Measurements from ENCODE around the gene PJA1. TPM values are rescaled to one million over a fixed set of nuclear protein-coding genes. Genes with fewer than 3 reads are reported as not detected.

The PJA1 gene
- total and polyA plus RNA-seq, 4 experiments from 2014 or later: 23.9 to 44.1 (median 32.2) TPM

DNA sequence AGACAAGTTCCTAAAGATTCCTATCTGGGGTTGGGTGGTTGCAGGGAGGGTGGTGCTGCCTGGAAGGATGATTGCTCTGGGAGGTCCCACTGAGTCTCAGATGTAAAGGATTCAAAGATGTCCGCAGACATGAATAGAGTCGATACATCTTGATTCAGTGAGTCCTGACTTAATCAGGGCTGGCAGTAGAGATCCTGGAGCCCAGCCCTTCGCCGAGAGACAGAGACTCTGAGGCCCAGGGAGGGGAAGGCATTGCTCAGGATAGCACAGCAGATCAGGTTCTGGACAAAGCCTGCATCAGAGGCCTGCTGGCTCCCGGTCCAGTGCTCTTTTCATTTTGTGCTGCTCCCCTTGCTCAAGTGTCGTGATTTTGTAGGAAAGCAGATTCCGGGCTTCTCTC is 21.7 kb downstream of the PJA1 start:
- Histone ChIP-seq H3K4me3 (ENCODE audit: low read length in 2 of 2) (no peak overlapping the region), H3K36me3 (ENCODE audit: insufficient read depth, low read length) (no peaks in the 10 kb centered on the region), H3K27ac (ENCODE audit: low read depth, low read length) (no peak overlapping the region), H3K9me3 (ENCODE audit: control insufficient read depth in 1 of 2, low read length in 2 of 2) (no peaks in the 10 kb centered on the region), H3K4me1 (ENCODE audit: insufficient read depth, low read length) (no peaks in the 10 kb centered on the region), H3K27me3 (ENCODE audit: insufficient read depth, low read length) (no peaks in the 10 kb centered on the region)
- intact Hi-C loops (cut with micrococcal nuclease): no loop called here
- no peak for DNase-seq
- no peaks in the 10 kb centered on the region for H3K4me1 Mint-ChIP-seq
- H3K27ac Mint-ChIP-seq: no peak overlapping the region
- H3K4me3 Mint-ChIP-seq: no peak overlapping the region
- ChIA-PET POLR2A (ENCODE audit: partially characterized antibody) (no interaction called here), CTCF (ENCODE audit: partially characterized antibody) (no interaction called here)
- no peaks in the 10 kb centered on the region for H3K36me3 Mint-ChIP-seq
- peaks cover 0 to 1% of the 10 kb centered on the region in 2 donors for H3K27me3 Mint-ChIP-seq
- no peaks in the 10 kb centered on the region for H3K9me3 Mint-ChIP-seq

DNA sequence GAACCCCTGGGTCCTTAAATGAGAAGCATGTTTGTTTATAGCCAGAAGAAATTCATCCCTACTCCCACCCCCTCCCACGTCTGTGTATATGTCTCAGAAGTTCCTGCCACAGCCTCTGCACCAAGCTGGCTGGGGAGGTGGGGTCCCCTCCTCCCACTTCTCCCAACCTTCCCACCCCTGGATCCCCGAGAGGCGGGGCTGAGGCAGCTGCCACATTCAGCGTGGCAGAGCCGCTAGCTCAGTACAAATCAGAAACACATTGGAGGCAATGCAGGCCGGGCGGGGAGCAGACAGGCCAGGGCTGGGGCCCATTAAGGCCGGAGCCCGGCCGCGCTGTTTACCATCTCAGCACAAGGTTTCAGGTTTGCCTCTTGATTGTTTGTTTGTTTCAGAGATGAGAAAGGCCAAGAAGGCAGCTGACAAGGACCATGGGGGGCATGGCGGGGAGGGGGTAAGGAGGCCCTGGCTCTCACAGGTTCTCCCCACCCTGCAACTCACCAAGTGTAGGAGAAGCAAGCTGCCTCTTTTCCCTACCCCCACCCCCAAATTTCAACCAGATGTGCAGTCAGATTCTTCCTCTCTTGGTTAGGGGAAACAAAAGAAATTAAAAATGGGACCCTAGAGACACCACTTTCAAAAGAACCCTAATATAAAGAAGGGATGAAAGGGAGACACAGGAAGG is 22.3 kb downstream of the PJA1 start:
- Mint-ChIP-seq H3K4me1 (no peaks in the 10 kb centered on the region), H3K27ac (peak overlapping the region in 1 of 7 donors; percentile 68)
- intact Hi-C loops (cut with micrococcal nuclease): no loop called here

DNA sequence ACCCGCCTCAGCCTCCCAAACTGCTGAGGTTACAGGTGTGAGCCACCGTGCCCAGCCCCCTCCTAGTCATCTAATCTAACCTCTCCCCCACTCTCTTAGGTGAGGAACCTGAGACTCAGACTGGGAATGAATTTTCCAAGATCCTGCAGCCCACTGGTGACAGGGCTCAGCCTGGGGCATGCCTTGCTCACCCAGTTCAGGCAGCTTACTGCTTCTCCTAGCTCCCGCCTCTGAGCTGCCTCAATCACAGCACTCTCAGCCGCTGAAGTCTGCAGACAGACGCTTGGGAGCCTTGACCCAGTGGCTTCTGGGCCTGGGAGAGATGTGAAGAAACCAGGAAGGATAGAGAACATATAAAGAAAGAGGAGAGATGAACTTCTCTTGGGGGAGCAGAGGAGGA is 24.4 kb downstream of the PJA1 start:
- Histone ChIP-seq H3K36me3 (ENCODE audit: insufficient read depth, low read length) (no peaks in the 10 kb centered on the region), H3K4me1 (ENCODE audit: insufficient read depth, low read length) (no peaks in the 10 kb centered on the region), H3K9me3 (ENCODE audit: control insufficient read depth in 1 of 2, low read length in 2 of 2) (no peaks in the 10 kb centered on the region), H3K27me3 (ENCODE audit: insufficient read depth, low read length) (no peaks in the 10 kb centered on the region), H3K27ac (ENCODE audit: low read depth, low read length) (no peak overlapping the region), H3K4me3 (ENCODE audit: low read length in 2 of 2) (no peak overlapping the region)
- no peaks in the 10 kb centered on the region for H3K4me1 Mint-ChIP-seq
- POLR2A ChIA-PET (ENCODE audit: partially characterized antibody): no interaction called here
- H3K9me3 Mint-ChIP-seq: no peaks in the 10 kb centered on the region
- CTCF ChIA-PET (ENCODE audit: partially characterized antibody): interaction anchor here (0.8 kb wide), 1 partner anchor 312 kb away, joined by 3 read pairs; the partner anchor contains the start of gene EFNB1
- H3K27me3 Mint-ChIP-seq: peaks cover 0 to 5% of the 10 kb centered on the region in 2 donors
- no peak for DNase-seq
- H3K27ac Mint-ChIP-seq: peak overlapping the region in 1 of 7 donors; percentile 81
- intact Hi-C loops (cut with micrococcal nuclease): no loop called here
- H3K36me3 Mint-ChIP-seq: no peaks in the 10 kb centered on the region
- H3K4me3 Mint-ChIP-seq: no peak overlapping the region

More for the DNA sequence above, 22.3 kb downstream of the PJA1 start:
- H3K27me3 Mint-ChIP-seq: peaks cover 0 to 1% of the 10 kb centered on the region in 2 donors
- no peak for DNase-seq
- no peak overlapping the region for H3K4me3 Mint-ChIP-seq
- H3K9me3 Mint-ChIP-seq: no peaks in the 10 kb centered on the region
- Histone ChIP-seq H3K36me3 (ENCODE audit: insufficient read depth, low read length) (no peaks in the 10 kb centered on the region), H3K27me3 (ENCODE audit: insufficient read depth, low read length) (no peaks in the 10 kb centered on the region), H3K27ac (ENCODE audit: low read depth, low read length) (no peak overlapping the region), H3K9me3 (ENCODE audit: control insufficient read depth in 1 of 2, low read length in 2 of 2) (no peaks in the 10 kb centered on the region), H3K4me3 (ENCODE audit: low read length in 2 of 2) (no peak overlapping the region), H3K4me1 (ENCODE audit: insufficient read depth, low read length) (no peaks in the 10 kb centered on the region)
- H3K36me3 Mint-ChIP-seq: no peaks in the 10 kb centered on the region
- ChIA-PET CTCF (ENCODE audit: partially characterized antibody) (no interaction called here), POLR2A (ENCODE audit: partially characterized antibody) (no interaction called here)

DNA sequence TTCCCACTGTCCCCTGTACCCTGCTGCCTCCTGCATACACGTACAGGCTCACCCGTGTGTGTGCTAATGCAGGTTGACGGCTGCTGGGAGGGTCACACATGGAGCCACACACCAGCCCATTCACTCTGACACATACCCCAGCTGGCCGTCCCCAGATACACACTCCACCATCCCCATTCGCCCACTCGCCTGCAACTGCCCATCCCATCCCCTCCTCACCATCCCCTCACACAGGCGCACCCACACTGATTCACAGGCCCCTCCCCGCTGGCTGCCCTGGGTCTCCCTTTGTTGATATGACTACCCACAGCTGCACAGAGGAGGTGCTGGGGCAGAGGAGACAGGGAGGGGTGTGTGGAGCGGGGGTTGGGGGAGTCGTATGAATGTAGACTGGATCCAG is 25.7 kb downstream of the PJA1 start:
- Histone ChIP-seq H3K9me3 (ENCODE audit: control insufficient read depth in 1 of 2, low read length in 2 of 2) (no peaks in the 10 kb centered on the region), H3K36me3 (ENCODE audit: insufficient read depth, low read length) (no peaks in the 10 kb centered on the region), H3K4me1 (ENCODE audit: insufficient read depth, low read length) (no peaks in the 10 kb centered on the region), H3K4me3 (ENCODE audit: low read length in 2 of 2) (no peak overlapping the region), H3K27me3 (ENCODE audit: insufficient read depth, low read length) (no peaks in the 10 kb centered on the region), H3K27ac (ENCODE audit: low read depth, low read length) (no peak overlapping the region)
- peak overlapping the region in 1 of 8 donors; percentile 31 for H3K4me3 Mint-ChIP-seq
- intact Hi-C loops (cut with micrococcal nuclease): no loop called here
- no peak overlapping the region for H3K27ac Mint-ChIP-seq
- H3K27me3 Mint-ChIP-seq: peaks cover 0 to 7% of the 10 kb centered on the region in 2 donors
- DNase-seq: no peak
- CTCF ChIA-PET (ENCODE audit: partially characterized antibody): no interaction called here
- no peaks in the 10 kb centered on the region for H3K9me3 Mint-ChIP-seq
- no peaks in the 10 kb centered on the region for H3K36me3 Mint-ChIP-seq
- no peaks in the 10 kb centered on the region for H3K4me1 Mint-ChIP-seq
- POLR2A ChIA-PET (ENCODE audit: partially characterized antibody): no interaction called here

- no peak overlapping the region for H3K27ac Mint-ChIP-seq
- no peaks in the 10 kb centered on the region for H3K27me3 ChIP-seq (ENCODE audit: insufficient read depth, low read length)
- intact Hi-C loops (cut with micrococcal nuclease): no loop called here
- peaks cover 4 to 9% of the 10 kb centered on the region in 2 donors for H3K27me3 Mint-ChIP-seq
- H3K9me3 Mint-ChIP-seq: no peaks in the 10 kb centered on the region
- no peaks in the 10 kb centered on the region for H3K4me1 ChIP-seq (ENCODE audit: insufficient read depth, low read length)
- H3K27ac ChIP-seq (ENCODE audit: low read depth, low read length): no peak overlapping the region
- no peak for DNase-seq
- ChIA-PET POLR2A (ENCODE audit: partially characterized antibody) (no interaction called here), CTCF (ENCODE audit: partially characterized antibody) (no interaction called here)
- no peaks in the 10 kb centered on the region for H3K36me3 ChIP-seq (ENCODE audit: insufficient read depth, low read length)
- H3K36me3 Mint-ChIP-seq: no peaks in the 10 kb centered on the region
- no peak overlapping the region for H3K4me3 Mint-ChIP-seq
- no peaks in the 10 kb centered on the region for H3K4me1 Mint-ChIP-seq
- H3K9me3 ChIP-seq (ENCODE audit: control insufficient read depth in 1 of 2, low read length in 2 of 2): no peaks in the 10 kb centered on the region
- no peak overlapping the region for H3K4me3 ChIP-seq (ENCODE audit: low read length in 2 of 2)
Observed at GRCh38 chrX:69138512-69138911, 26.7 kb downstream of the PJA1 start.

DNA sequence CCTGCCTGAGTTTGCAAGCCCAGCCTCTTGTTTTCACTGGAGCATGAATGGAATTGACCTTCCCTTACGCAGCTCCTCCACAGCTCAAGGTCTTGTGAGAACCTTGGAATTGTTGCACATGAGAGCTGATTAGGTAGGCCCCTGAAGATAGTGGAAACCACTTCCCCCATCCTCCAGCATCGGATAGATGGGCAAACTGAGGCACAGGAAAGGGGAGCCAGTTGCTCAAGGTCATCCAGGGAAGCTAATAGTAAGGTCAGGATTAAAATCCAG is 27.2 kb downstream of the PJA1 start:
- H3K9me3 ChIP-seq (ENCODE audit: control insufficient read depth in 1 of 2, low read length in 2 of 2): no peaks in the 10 kb centered on the region
- H3K27me3 Mint-ChIP-seq: peaks cover 8 to 13% of the 10 kb centered on the region in 2 donors
- intact Hi-C loops (cut with micrococcal nuclease): no loop called here
- CTCF ChIA-PET (ENCODE audit: partially characterized antibody): no interaction called here
- H3K4me3 Mint-ChIP-seq: no peak overlapping the region
- no peak for DNase-seq
- POLR2A ChIA-PET (ENCODE audit: partially characterized antibody): no interaction called here
- H3K9me3 Mint-ChIP-seq: no peaks in the 10 kb centered on the region
- H3K4me1 Mint-ChIP-seq: no peaks in the 10 kb centered on the region
- H3K36me3 Mint-ChIP-seq: no peaks in the 10 kb centered on the region
- H3K27ac ChIP-seq (ENCODE audit: low read depth, low read length): no peak overlapping the region
- H3K4me3 ChIP-seq (ENCODE audit: low read length in 2 of 2): no peak overlapping the region
- no peaks in the 10 kb centered on the region for H3K4me1 ChIP-seq (ENCODE audit: insufficient read depth, low read length)
- no peak overlapping the region for H3K27ac Mint-ChIP-seq
- no peaks in the 10 kb centered on the region for H3K36me3 ChIP-seq (ENCODE audit: insufficient read depth, low read length)
- no peaks in the 10 kb centered on the region for H3K27me3 ChIP-seq (ENCODE audit: insufficient read depth, low read length)

- Mint-ChIP-seq H3K4me3 (no peak overlapping the region), H3K9me3 (no peaks in the 10 kb centered on the region), H3K27ac (no peak overlapping the region), H3K36me3 (no peaks in the 10 kb centered on the region), H3K27me3 (peaks cover 8 to 13% of the 10 kb centered on the region in 2 donors), H3K4me1 (no peaks in the 10 kb centered on the region)
- intact Hi-C loops (cut with micrococcal nuclease): no loop called here
- H3K4me1 ChIP-seq (ENCODE audit: insufficient read depth, low read length): no peaks in the 10 kb centered on the region
- CTCF ChIA-PET (ENCODE audit: partially characterized antibody): no interaction called here
- POLR2A ChIA-PET (ENCODE audit: partially characterized antibody): no interaction called here
- no peak for DNase-seq
- H3K4me3 ChIP-seq (ENCODE audit: low read length in 2 of 2): no peak overlapping the region
- no peaks in the 10 kb centered on the region for H3K9me3 ChIP-seq (ENCODE audit: control insufficient read depth in 1 of 2, low read length in 2 of 2)
- H3K27ac ChIP-seq (ENCODE audit: low read depth, low read length): no peak overlapping the region
- no peaks in the 10 kb centered on the region for H3K36me3 ChIP-seq (ENCODE audit: insufficient read depth, low read length)
- no peaks in the 10 kb centered on the region for H3K27me3 ChIP-seq (ENCODE audit: insufficient read depth, low read length)
Observed at GRCh38 chrX:69137371-69138117, 27.7 kb downstream of the PJA1 start.
